ENCODE results near the gene VTI1A.

VTI1A gene

GRCh38 chr10:112735041-112735695, 288.2 kb downstream of the VTI1A start:
- TF ChIP-seq CTCF (conservative IDR thresholded peaks at IDR 0.05; ENCODE audit: low read length), result no peak
- peak; percentile 68 for DNase-seq (ENCODE audit: low read depth)
- H3K4me3 ChIP-seq (ENCODE audit: low read length), result no peak overlapping the region

GRCh38 chr10:112738606-112739591, 291.9 kb downstream of the VTI1A start:
- H3K4me3 ChIP-seq (ENCODE audit: low read length), result no peak overlapping the region
- no peak for DNase-seq (ENCODE audit: low read depth)
- no peak for TF ChIP-seq CTCF (conservative IDR thresholded peaks at IDR 0.05; ENCODE audit: low read length)

- no peak for TF ChIP-seq CTCF (conservative IDR thresholded peaks at IDR 0.05; ENCODE audit: low read length)
- DNase-seq (ENCODE audit: low read depth), result no peak
- no peak overlapping the region for H3K4me3 ChIP-seq (ENCODE audit: low read length)
Measured at GRCh38 chr10:112739592-112740353, 292.8 kb downstream of the VTI1A start.

- TF ChIP-seq CTCF (conservative IDR thresholded peaks at IDR 0.05; ENCODE audit: low read length), result no peak
- H3K4me3 ChIP-seq (ENCODE audit: low read length), result no peak overlapping the region
- DNase-seq (ENCODE audit: low read depth), result no peak
Measured at GRCh38 chr10:112741830-112742402, 294.9 kb downstream of the VTI1A start.

GRCh38 chr10:112744181-112745096, 297.4 kb downstream of the VTI1A start:
- no peak for DNase-seq (ENCODE audit: low read depth)
- H3K4me3 ChIP-seq (ENCODE audit: low read length), result no peak overlapping the region
- no peak for TF ChIP-seq CTCF (conservative IDR thresholded peaks at IDR 0.05; ENCODE audit: low read length)

GRCh38 chr10:112746329-112746728, 299.3 kb downstream of the VTI1A start:
- TF ChIP-seq CTCF (conservative IDR thresholded peaks at IDR 0.05; ENCODE audit: low read length), result no peak
- no peak for DNase-seq (ENCODE audit: low read depth)
- H3K4me3 ChIP-seq (ENCODE audit: low read length), result no peak overlapping the region

All from AG10803 (cell line).